HEK293T (cell line): ENCODE data around the gene RIC8A.

Source experiments
- BHLHE40 ChIP-seq: fragments of 450-650 bp; IDR thresholded peaks from 2 replicates; pipeline ENCODE4 v1.6.1; 2016; ENCODE audit warnings: mild to moderate bottlenecking, moderate library complexity, borderline replicate concordance
- CTBP1 ChIP-seq: fragments of 450-650 bp; IDR thresholded peaks from 2 replicates; pipeline ENCODE4 v1.6.1; 2016; ENCODE audit warnings: borderline replicate concordance
- ELF4 ChIP-seq: fragments of 450-650 bp; IDR thresholded peaks from 2 replicates; pipeline ENCODE4 v1.6.1; 2017; ENCODE audit warnings: antibody characterized with exemption
- FOXA1 ChIP-seq: fragments of 450-650 bp; IDR thresholded peaks from 2 replicates; pipeline ENCODE4 v1.6.1; 2016; ENCODE audit warnings: mild to moderate bottlenecking
- FOXK2 ChIP-seq: fragments of 450-650 bp; IDR thresholded peaks from 2 replicates; pipeline ENCODE4 v1.6.1; 2016; ENCODE audit warnings: mild to moderate bottlenecking
- FOXM1 ChIP-seq: fragments of 450-650 bp; IDR thresholded peaks from 2 replicates; pipeline ENCODE4 v1.6.1; 2017; ENCODE audit warnings: mild to moderate bottlenecking, borderline replicate concordance
- L3MBTL2 ChIP-seq: fragments of 450-650 bp; conservative IDR thresholded peaks from 2 replicates; pipeline ENCODE4 v1.6.1; 2016; ENCODE audit warnings: mild to moderate bottlenecking
- NFRKB ChIP-seq: fragments of 450-650 bp; IDR thresholded peaks from 2 replicates; pipeline ENCODE4 v1.6.1; 2016; ENCODE audit warnings: mild to moderate bottlenecking, moderate library complexity
- SP1 ChIP-seq: fragments of 450-650 bp; IDR thresholded peaks from 2 replicates; pipeline ENCODE4 v1.6.1; 2017
- SUZ12 ChIP-seq: fragments of 450-650 bp; IDR thresholded peaks from 2 replicates; pipeline ENCODE4 v1.6.1; 2016; ENCODE audit warnings: mild to moderate bottlenecking
- TARDBP ChIP-seq: fragments of 450-650 bp; IDR thresholded peaks from 2 replicates; pipeline ENCODE4 v1.6.1; 2016
- ZNF384 ChIP-seq: fragments of 450-650 bp; IDR thresholded peaks from 2 replicates; pipeline ENCODE4 v1.6.1; 2016

DNA sequence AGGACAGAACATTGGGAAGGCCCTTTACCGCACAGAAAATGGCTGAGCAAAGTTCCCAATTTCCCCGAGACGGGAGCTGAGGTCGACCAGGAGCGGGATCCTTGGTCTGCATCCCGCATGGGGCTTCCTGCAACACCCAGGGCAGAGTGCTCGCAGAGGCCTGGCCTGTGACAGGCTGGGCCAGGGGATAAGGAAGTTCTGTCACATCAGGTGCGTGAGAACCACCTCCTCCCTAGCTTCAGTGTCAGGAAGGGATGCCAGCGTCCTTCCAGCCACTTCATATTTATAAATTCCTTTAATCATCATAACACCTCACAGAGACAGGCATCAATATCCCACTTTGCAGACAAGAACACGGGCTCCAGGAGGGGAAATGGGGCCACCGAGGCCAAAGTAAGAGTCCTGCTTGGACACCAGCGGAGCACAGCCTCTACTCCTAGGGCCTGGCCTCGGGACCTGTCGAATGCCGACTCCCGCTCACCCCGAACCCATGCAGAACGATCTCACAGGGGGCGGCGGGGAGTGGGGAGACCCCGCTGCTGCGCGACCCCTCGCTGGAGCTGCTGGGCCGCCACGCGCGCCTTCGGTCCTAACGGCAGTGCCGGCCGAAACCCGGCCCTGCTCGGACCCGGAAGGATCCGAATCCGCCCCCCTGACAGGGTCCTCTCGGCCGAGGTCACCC lies 841 bp upstream of the RIC8A start:
- TF ChIP-seq FOXA1 (no peak), ELF4 (no peak), TARDBP (no peak), ZNF384 (no peak), FOXK2 (no peak), NFRKB (no peak), SP1 (no peak), FOXM1 (no peak), BHLHE40 (no peak), L3MBTL2 (peak; percentile 70), CTBP1 (no peak), SUZ12 (no peak)
